GM06990 (cell line): ENCODE measurements around the gene UBE2I.
"Not testable (repeated sequence)": the region's sequence is repeated elsewhere in the genome, so short reads cannot be mapped to it uniquely, and the experiment has no call there.

Source experiments
- DNase-seq: peaks from one replicate; pipeline ENCODE4 v3.0.0-alpha.2; 2011; ENCODE audit not compliant: insufficient read length; ENCODE audit errors: extremely low read depth
- H3K27me3 ChIP-seq: replicated peaks from 2 replicates; pipeline ENCODE4 v1.6.0; 2011; ENCODE audit warnings: low read length; ENCODE audit not compliant: control insufficient read depth, insufficient read depth
- H3K36me3 ChIP-seq: 2 replicates; pipeline ENCODE4 v1.5.1; 2011; ENCODE audit warnings: low read length; ENCODE audit not compliant: control insufficient read depth, insufficient read depth
- H3K4me3 ChIP-seq: replicated peaks from 2 replicates; pipeline ENCODE4 v1.5.1; 2011; ENCODE audit warnings: low read depth, mild to moderate bottlenecking, control low read depth, low read length
- CTCF ChIP-seq: IDR thresholded peaks from 2 replicates; pipeline ENCODE4 v1.5.1; 2011; ENCODE audit warnings: low read length, control low read depth, mild to moderate bottlenecking, inconsistent platforms; ENCODE audit not compliant: insufficient read depth, poor library complexity, severe bottlenecking

Gene UBE2I

GRCh38 chr16:1293921-1294656 lies 15.3 kb upstream of the UBE2I start:
- TF ChIP-seq CTCF: no peak
- H3K4me3 ChIP-seq: no peak overlapping the region
- no peaks in the 10 kb centered on the region; the same call in 1 of the 2 replicates for H3K27me3 ChIP-seq
- DNase-seq: no peak
- no peaks in the 10 kb centered on the region for H3K36me3 ChIP-seq

- TF ChIP-seq CTCF: no peak
- DNase-seq: no peak
- no peaks in the 10 kb centered on the region for H3K27me3 ChIP-seq
- H3K36me3 ChIP-seq: no peaks in the 10 kb centered on the region
- H3K4me3 ChIP-seq: no peak overlapping the region
Measured at GRCh38 chr16:1295465-1295864, 14.0 kb upstream of the UBE2I start.

- not testable (repeated sequence) for DNase-seq, H3K27me3 ChIP-seq, H3K4me3 ChIP-seq, H3K36me3 ChIP-seq
Measured at GRCh38 chr16:1296688-1297017, 12.8 kb upstream of the UBE2I start.

- Histone ChIP-seq H3K36me3 (no peaks in the 10 kb centered on the region), H3K27me3 (no peaks in the 10 kb centered on the region), H3K4me3 (no peak overlapping the region)
- no peak for DNase-seq
- TF ChIP-seq CTCF: no peak
Measured at GRCh38 chr16:1297018-1297696, 12.3 kb upstream of the UBE2I start.

- Histone ChIP-seq H3K4me3 (no peak overlapping the region), H3K36me3 (no peaks in the 10 kb centered on the region), H3K27me3 (no peaks in the 10 kb centered on the region)
- no peak for DNase-seq
- no peak for TF ChIP-seq CTCF
Measured at GRCh38 chr16:1298406-1298805, 11.0 kb upstream of the UBE2I start.

GRCh38 chr16:1299012-1299867 lies 10.2 kb upstream of the UBE2I start:
- no peak for TF ChIP-seq CTCF
- DNase-seq: no peak
- H3K27me3 ChIP-seq: no peaks in the 10 kb centered on the region

More at GRCh38 chr16:1299012-1299867, 10.2 kb upstream of the UBE2I start:
- Histone ChIP-seq H3K4me3 (no peak overlapping the region), H3K36me3 (no peaks in the 10 kb centered on the region)
